T-helper 1 cell treated with Interleukin-12 subunit alpha and Interleukin-12 subunit beta and Interleukin-4 antibody, amounts not matched to agents 30 μg/mL and 1 μg/mL, for 36 hours (primary cell): Measurements from ENCODE around the gene KLHDC8A.

Experiments
- H3K27ac Mint-ChIP-seq: one replicate; pipeline ENCODE4 v1.8.0; 2021; ENCODE audit warnings: mild to moderate bottlenecking, mixed read lengths
- H3K27me3 Mint-ChIP-seq: one replicate; pipeline ENCODE4 v1.8.0; 2021; ENCODE audit warnings: low read depth, mixed read lengths
- H3K36me3 Mint-ChIP-seq: one replicate; pipeline ENCODE4 v1.8.0; 2021; ENCODE audit warnings: low read depth, mixed read lengths
- H3K4me1 Mint-ChIP-seq: one replicate; pipeline ENCODE4 v1.8.0; 2021; ENCODE audit warnings: low read depth, mixed read lengths
- H3K4me3 Mint-ChIP-seq: one replicate; pipeline ENCODE4 v1.8.0; 2021; ENCODE audit warnings: mild to moderate bottlenecking, moderate library complexity, mixed read lengths
- H3K9me3 Mint-ChIP-seq: one replicate; pipeline ENCODE4 v1.8.0; 2021; ENCODE audit warnings: mixed read lengths

Gene KLHDC8A

GRCh38 chr1:205293350-205294074 is 63.2 kb downstream of the KLHDC8A start:
- Mint-ChIP-seq H3K36me3 (no peaks in the 10 kb centered on the region), H3K27ac (no peak overlapping the region), H3K9me3 (no peaks in the 10 kb centered on the region), H3K27me3 (peaks cover 11% of the 10 kb centered on the region), H3K4me1 (peaks cover 32% of the 10 kb centered on the region), H3K4me3 (no peak overlapping the region)

- Mint-ChIP-seq H3K27ac (no peak overlapping the region), H3K9me3 (no peaks in the 10 kb centered on the region), H3K36me3 (no peaks in the 10 kb centered on the region), H3K27me3 (peaks cover 11% of the 10 kb centered on the region), H3K4me3 (no peak overlapping the region), H3K4me1 (peaks cover 40% of the 10 kb centered on the region)
Measured at GRCh38 chr1:205291596-205291995, 65.1 kb downstream of the KLHDC8A start.

- peak overlapping the region; percentile 62 for H3K4me3 Mint-ChIP-seq
- H3K4me1 Mint-ChIP-seq: peaks cover 53% of the 10 kb centered on the region
- no peaks in the 10 kb centered on the region for H3K36me3 Mint-ChIP-seq
- peak overlapping the region; percentile 95 for H3K27ac Mint-ChIP-seq
- H3K27me3 Mint-ChIP-seq: no peaks in the 10 kb centered on the region
- no peaks in the 10 kb centered on the region for H3K9me3 Mint-ChIP-seq
Measured at GRCh38 chr1:205287767-205288559, 68.8 kb downstream of the KLHDC8A start.

- peaks cover 6% of the 10 kb centered on the region for H3K27me3 Mint-ChIP-seq
- no peaks in the 10 kb centered on the region for H3K36me3 Mint-ChIP-seq
- H3K4me1 Mint-ChIP-seq: peaks cover 58% of the 10 kb centered on the region
- no peaks in the 10 kb centered on the region for H3K9me3 Mint-ChIP-seq
- H3K4me3 Mint-ChIP-seq: peak overlapping the region; percentile 79
- H3K27ac Mint-ChIP-seq: peak overlapping the region; percentile 95
Measured at GRCh38 chr1:205287076-205287475, 69.6 kb downstream of the KLHDC8A start.

- Mint-ChIP-seq H3K36me3 (no peaks in the 10 kb centered on the region), H3K27me3 (peaks cover 6% of the 10 kb centered on the region), H3K4me3 (peak overlapping the region; percentile 79), H3K4me1 (peaks cover 55% of the 10 kb centered on the region), H3K27ac (peak overlapping the region; percentile 95), H3K9me3 (no peaks in the 10 kb centered on the region)
Measured at GRCh38 chr1:205286335-205286950, 70.3 kb downstream of the KLHDC8A start.
